Measurements from ENCODE around the gene NNMT.

Gene NNMT

DNA sequence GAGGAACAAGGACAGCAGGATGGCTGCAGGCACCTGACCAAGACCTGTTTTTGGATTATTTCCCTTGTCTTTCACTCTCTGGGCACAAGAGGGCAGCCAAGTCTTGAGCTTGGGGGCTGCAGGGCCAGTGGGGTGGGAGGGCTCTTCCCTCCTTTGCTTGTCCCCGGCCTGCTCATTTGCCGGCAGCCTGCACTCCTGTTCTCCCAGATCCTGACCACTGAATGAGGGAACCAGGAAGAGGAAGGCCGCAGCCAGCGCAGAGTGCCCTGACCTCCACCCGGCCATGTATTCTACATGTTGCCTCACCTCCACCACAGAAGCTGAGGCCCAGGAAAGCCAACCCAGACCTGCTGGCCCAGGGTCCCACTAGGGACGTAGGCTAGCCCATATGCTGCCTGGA lies 15.5 kb upstream of the NNMT start:
- in situ Hi-C loops (cut with MboI; ENCODE audit: low sequenced_read_pairs): no loop called here

DNA sequence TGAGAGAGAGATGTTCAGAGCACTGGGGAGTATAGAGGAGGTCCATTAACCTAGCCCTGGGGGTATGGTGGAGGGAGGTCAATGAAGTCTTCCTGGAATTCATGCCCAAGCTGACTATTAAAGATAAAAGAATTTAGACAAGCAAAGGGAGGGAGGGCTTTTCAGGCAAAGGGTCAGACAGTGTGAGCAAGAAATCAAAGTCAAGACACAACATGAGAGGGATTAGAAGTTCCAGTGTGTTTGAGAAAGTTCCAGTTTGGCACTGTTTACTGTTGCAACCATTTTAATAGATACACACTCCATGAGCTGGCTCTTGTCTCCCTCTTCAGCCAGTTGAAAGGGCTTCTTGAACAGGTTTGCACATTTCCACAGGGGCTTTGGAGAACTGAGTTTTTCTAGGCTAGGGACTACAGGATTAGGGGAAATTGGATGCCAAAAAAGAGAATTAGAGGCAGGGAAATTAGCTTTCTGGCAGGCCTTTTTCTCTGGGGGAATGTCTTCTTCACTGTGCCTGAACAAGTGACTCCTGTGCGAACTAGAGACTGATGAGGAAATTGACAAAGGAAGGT lies 14.7 kb upstream of the NNMT start:
- in situ Hi-C loops (cut with MboI; ENCODE audit: low sequenced_read_pairs): no loop called here

DNA sequence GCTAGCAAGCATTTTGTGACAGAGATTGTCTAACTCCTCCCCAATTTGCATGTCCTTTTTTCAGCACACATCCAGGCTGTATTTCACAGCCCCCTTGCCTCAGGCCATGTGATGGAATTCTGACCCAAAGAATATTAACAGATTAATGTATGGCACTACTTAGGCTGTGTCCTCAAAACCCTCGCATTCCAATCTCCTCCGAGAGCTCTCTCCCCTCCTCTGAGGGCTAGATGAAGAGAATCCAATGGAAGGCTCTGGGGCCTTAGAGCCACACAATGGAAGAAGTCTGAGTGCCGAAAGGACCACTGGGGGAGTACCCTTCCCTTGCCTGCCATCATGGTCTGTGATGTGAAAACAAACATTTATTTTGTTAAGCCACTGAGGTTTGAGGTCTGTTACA lies 13.7 kb upstream of the NNMT start:
- in situ Hi-C loops (cut with MboI; ENCODE audit: low sequenced_read_pairs): no loop called here

DNA sequence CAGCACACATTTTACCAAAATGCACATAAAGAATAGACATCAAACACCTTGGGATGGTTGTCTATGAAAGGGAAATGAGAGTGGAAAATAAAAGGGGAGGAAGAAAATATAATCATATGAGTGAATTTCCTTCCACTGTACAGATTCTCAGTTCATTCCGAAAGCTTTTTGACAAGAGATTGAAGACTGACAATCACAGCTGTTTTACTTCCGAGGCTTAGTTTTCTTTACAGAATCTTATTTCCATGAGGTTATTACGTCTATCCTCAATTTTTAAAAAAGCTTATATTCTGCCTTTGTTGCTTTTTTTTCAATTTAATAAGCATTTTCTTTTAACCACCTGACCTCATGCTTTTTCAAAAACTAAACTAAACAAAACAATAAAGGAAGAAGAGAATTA lies 12.8 kb upstream of the NNMT start:
- in situ Hi-C loops (cut with MboI; ENCODE audit: low sequenced_read_pairs): no loop called here

- in situ Hi-C loops (cut with MboI; ENCODE audit: low sequenced_read_pairs): no loop called here
These were observed 12.2 kb upstream of the NNMT start for GRCh38 chr11:114284021-114284420.

DNA sequence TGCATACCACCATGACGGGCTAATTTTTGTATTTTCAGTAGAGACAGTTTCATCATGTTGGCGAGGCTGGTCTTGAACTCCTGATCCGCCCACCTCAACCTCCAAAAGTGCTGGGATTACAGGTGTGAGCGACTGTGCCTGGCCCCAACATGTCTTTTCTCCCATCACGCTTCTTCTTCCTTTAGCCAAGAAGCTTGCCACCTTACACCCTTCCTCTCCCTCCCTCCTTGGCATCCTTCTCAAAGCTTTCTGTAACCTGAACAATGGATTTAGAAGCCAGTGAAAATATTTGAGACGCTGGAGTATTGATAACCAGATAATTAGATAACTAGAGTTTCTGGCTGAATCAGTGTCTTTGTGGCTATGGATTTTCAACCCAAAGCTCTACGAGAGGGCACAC lies 11.3 kb upstream of the NNMT start:
- in situ Hi-C loops (cut with MboI; ENCODE audit: low sequenced_read_pairs): no loop called here

DNA sequence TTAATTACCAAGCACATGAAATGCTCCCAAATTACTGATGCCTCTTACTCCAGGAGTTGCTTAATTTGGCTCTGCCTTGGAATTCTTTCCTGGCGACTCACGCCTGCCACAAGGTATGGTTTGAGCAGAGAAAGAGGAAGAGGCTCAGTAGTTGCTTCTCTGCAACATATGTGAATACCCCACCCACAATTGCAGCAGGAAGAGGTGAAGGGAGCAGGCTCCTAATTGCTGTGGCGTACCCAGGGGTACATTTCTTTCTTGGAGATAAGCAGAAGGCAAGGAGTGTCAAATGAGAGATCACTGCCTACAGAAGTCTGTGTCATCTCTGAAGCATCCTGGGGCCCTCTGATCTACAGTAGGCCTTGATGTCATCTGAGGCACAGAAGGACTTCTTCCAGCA lies 10.6 kb upstream of the NNMT start:
- in situ Hi-C loops (cut with MboI; ENCODE audit: low sequenced_read_pairs): no loop called here

DNA sequence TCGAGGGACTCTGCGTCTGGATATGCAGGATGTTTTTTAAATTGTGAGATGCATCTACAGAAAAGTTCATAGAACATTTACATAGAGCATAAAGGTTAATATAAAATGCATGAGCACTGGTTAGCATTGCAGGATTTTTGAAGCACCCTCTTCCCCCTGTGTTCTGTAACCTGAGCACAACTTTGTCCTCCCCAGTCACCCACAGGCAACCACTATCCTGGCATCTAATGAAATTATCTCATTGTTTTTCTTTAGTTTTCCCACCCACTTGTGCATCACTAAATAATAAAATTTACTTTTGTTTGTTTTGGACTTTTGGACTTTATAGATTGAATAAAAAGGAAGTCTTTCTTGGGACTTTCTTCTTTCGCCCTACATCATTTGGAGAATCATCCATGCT lies 10.0 kb upstream of the NNMT start:
- in situ Hi-C loops (cut with MboI; ENCODE audit: low sequenced_read_pairs): no loop called here

GRCh38 chr11:114287154-114287553 lies 9.0 kb upstream of the NNMT start:
- in situ Hi-C loops (cut with MboI; ENCODE audit: low sequenced_read_pairs): no loop called here

DNA sequence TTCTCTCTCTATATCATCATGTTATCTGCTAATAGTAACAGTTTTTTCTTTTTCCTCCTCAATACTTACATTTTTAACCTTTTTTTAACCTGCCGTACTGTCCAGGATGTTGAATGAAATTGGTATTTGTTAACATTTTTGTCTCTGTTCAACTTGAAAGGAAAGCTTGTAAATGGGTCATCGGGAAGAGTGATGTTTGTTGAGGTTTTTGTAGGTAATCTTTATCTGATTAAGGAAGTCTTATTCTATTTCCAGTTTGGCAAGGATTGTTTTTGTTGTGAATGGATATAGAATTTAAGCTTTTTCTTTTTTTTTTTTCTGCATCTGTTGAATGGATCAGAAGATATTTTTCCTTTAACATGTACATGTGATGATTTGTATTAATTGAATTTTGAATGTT lies 8.1 kb upstream of the NNMT start:
- in situ Hi-C loops (cut with MboI; ENCODE audit: low sequenced_read_pairs): no loop called here

GRCh38 chr11:114289779-114290178 lies 6.4 kb upstream of the NNMT start:
- in situ Hi-C loops (cut with MboI; ENCODE audit: low sequenced_read_pairs): no loop called here

DNA sequence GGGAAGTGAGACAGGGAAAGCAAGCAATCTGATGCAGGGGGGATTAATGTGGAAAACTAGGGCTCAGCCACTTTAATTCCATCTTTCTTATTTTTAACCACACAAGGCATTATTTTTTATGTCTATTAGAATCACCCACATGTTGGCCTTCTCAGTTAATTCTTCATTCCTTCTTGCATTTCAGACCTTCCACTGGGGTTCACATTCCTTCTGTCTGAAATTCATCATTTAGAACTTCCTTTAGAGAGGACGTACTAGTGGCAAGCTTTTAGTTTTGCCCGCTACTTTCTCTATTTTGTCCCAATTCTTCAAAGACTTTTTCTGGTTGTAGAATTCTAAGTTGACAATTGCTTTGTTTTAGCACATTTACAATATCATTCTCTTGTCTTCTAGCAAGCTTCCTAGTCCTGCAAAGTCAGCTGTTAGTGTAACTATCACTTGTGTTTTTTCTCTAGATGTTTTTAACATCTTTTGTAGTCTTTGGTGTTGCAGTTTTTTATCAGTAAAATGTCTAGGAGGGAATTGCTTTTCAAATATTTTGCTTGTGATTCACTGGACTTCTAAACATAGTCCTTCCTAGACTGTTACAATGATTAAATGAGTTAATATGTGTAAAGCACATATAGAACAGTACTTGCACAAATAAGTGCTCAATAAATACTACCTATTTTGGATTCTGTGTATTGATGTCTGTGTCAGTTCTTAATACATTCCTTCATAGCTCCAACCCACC lies 5.5 kb upstream of the NNMT start:
- in situ Hi-C loops (cut with MboI; ENCODE audit: low sequenced_read_pairs): no loop called here

- in situ Hi-C loops (cut with MboI; ENCODE audit: low sequenced_read_pairs): no loop called here
These were observed 4.8 kb upstream of the NNMT start for GRCh38 chr11:114291381-114291780.

- in situ Hi-C loops (cut with MboI; ENCODE audit: low sequenced_read_pairs): no loop called here
These were observed 4.1 kb upstream of the NNMT start for GRCh38 chr11:114291842-114292680.

DNA sequence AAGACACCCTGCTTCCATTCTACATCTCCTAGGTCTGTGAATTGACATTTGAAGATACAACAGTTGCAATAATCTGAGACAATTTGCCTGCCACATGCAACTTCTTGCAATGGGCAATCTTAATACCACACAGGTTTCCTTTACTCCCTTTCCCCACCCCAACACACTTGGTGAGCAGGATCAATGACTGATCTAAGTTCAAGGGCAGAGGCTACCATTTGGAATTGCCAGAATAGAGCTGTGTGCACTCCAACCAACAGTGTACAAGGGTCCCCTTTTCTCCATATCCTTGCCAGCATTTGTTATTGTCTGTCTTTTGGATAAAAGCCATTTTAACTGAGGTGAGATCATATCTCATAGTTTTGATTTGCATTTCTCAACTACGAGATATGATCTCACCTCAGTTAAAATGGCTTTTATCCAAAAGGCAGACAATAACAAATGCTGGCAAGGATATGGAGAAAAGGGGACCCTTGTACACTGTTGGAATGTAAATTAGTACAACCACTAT lies 2.9 kb upstream of the NNMT start:
- in situ Hi-C loops (cut with MboI; ENCODE audit: low sequenced_read_pairs): no loop called here

- in situ Hi-C loops (cut with MboI; ENCODE audit: low sequenced_read_pairs): no loop called here
These were observed 590 bp downstream of the NNMT start for GRCh38 chr11:114296605-114297372.

DNA sequence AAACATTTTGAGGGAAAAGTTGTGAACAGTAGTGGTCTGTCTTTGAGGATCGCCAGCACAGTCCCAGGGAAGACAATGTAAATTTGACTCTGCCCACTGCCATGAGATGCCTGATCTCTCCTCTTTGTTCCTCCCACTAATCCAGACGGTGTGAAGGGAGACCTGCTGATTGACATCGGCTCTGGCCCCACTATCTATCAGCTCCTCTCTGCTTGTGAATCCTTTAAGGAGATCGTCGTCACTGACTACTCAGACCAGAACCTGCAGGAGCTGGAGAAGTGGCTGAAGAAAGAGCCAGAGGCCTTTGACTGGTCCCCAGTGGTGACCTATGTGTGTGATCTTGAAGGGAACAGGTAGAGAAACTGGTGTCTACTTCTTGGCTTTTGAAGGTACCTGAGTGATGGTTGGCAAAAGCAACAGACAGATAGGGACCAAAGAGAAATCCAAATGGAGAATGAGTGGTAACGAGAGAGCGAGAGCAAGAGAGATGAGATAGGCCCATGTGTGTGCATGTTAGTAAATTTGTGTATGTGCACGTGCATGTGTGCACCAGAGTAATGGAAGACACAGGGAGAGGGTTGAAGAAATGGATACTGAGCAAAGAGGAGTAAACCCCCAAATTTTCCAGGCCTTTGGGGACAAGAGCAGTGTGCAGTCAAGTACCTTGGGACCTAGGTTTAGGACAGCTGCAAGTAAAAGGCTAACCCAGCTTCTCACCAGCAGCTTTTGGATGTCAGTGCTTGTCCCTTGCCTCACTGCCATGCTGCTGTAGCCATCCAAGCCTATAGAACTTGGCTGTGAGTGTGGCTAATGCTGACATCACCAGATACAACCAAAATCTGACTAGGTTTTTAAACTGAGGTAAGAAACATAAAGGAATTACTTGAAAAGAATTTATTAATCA lies 1.9 kb downstream of the NNMT start:
- in situ Hi-C loops (cut with MboI; ENCODE audit: low sequenced_read_pairs): no loop called here

DNA sequence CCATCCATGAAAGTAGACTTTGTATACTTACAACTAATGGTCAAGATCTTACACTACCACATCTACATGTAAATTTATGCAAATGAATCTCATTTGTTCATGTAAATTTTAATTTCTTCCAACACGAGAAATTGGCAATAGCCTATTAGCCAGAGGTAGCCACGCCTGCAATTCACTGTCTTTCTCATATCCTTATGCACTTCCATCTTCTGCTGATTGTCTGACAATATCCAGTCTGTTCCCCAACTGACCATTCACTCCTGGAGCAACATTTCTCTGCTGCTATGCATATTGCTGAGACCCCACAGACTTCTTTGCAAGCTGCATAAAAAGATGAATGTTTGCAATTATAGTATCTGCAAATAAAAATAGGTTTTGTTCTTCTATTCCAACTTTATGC lies 2.5 kb downstream of the NNMT start:
- in situ Hi-C loops (cut with MboI; ENCODE audit: low sequenced_read_pairs): no loop called here

DNA sequence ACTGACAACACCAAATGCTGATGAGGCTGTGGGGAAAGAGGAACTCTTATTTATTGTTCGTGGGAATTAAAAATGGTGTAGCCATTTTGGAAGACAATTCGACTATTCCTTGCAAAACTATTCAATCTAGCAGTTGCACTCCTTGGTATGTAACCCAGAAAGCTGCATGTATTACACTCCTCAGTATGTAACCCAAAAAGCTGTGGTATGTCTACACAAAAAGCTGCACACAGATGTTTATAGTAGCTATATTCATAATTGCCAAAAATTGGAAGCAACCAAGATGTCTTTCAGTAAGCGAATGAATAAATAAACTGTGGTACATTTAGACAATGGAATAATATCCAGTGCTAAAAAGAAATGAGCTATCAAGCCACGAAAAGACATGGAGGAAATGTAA lies 4.9 kb downstream of the NNMT start:
- in situ Hi-C loops (cut with MboI; ENCODE audit: low sequenced_read_pairs): no loop called here

DNA sequence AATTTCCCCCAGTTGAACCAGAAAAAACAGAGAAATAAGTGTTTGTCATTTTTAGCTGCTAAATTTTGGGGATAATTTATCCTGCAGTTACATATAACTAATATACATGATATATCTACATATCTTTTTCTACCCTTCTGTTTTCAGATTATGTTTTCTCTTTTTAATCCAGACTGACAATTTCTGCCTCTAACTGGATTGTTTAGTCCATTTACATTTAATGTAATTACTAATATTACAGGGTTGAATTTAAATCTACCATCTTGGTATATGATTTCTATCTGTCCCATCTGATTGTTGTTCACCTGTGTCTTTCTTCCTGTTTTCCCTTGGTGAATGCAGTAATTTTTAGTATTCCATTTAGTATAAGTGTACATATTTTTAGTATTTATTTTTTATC lies 5.7 kb downstream of the NNMT start:
- in situ Hi-C loops (cut with MboI; ENCODE audit: low sequenced_read_pairs): no loop called here

Measured in HL-60/S4 treated with retinoic acid at 250 ng/mL for 4 days and 3 days (cell line).